Gastrocnemius medialis (tissue), 4 donors: ENCODE measurements around the gene PI4KA.
"Not testable (repeated sequence)": the region's sequence is repeated elsewhere in the genome, so short reads cannot be mapped to it uniquely, and the experiment has no call there.

ENCODE experiments used
- CTCF ChIP-seq, 5 experiments: fragments of 450-650 bp in 3 of 5; fragments of 200-600 bp in 2 of 5; sonication (generic) in 2 of 5; IDR thresholded peaks in 4 of 5; conservative IDR thresholded peaks in 1 of 5; 1 replicate in 4 of 5; 2 replicates in 1 of 5; pipeline ENCODE4 v1.5.1; 2016 to 2019; ENCODE audit warnings: antibody characterized with exemption in 5 of 5, mild to moderate bottlenecking in 3 of 5, moderate library complexity in 3 of 5
- POLR2A ChIP-seq, 2 donors: fragments of 450-650 bp; IDR thresholded peaks; one replicate each; pipeline ENCODE4 v1.6.1; 2017; ENCODE audit warnings: antibody characterized with exemption in 2 of 2, mild to moderate bottlenecking in 2 of 2, moderate library complexity in 2 of 2

- TF ChIP-seq POLR2A (IDR thresholded peaks at IDR 0.05); CTCF (IDR thresholded peaks at IDR 0.05 in 4 of 5, conservative IDR thresholded peaks at IDR 0.05 in 1 of 5): not testable (repeated sequence)
These were observed 167.9 kb downstream of the PI4KA start for GRCh38 chr22:20690586-20691317.
